GM12891 (cell line): ENCODE results near the gene ACAA2.

ENCODE experiments used
- PAX5 ChIP-seq: IDR thresholded peaks from 2 replicates; pipeline ENCODE4 v1.6.1; 2011; ENCODE audit warnings: low read length, moderate library complexity, mild to moderate bottlenecking; ENCODE audit not compliant: insufficient read depth, severe bottlenecking
- POLR2A ChIP-seq: IDR thresholded peaks from 2 replicates; pipeline ENCODE4 v1.6.1; 2011; ENCODE audit warnings: low read depth, low read length, control low read depth
- TAF1 ChIP-seq: IDR thresholded peaks from 2 replicates; pipeline ENCODE4 v1.6.1; 2011; ENCODE audit warnings: low read depth, low read length, control low read depth

DNA sequence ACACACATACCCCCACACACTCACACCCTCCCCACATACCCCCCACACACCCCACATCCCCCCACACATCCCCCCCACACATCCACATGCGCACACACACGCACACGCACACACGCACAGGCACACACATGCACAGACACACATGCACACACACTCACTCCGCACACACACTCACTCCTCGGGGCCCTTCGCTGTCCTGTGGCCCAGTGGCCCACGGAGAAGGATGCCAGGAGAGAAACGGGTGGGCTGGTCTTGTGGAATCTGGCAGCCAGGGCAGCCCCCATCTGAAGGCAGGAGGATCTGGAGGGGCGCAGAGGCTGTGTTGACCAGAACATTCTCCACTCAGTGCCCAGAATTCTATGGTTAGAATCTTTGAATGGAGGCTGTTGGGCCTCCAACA, 51.6 kb downstream of the ACAA2 start:
- TF ChIP-seq POLR2A (no peak), PAX5 (no peak), TAF1 (no peak)
